ENCODE measurements around the gene FBXO41.

The FBXO41 gene

DNA sequence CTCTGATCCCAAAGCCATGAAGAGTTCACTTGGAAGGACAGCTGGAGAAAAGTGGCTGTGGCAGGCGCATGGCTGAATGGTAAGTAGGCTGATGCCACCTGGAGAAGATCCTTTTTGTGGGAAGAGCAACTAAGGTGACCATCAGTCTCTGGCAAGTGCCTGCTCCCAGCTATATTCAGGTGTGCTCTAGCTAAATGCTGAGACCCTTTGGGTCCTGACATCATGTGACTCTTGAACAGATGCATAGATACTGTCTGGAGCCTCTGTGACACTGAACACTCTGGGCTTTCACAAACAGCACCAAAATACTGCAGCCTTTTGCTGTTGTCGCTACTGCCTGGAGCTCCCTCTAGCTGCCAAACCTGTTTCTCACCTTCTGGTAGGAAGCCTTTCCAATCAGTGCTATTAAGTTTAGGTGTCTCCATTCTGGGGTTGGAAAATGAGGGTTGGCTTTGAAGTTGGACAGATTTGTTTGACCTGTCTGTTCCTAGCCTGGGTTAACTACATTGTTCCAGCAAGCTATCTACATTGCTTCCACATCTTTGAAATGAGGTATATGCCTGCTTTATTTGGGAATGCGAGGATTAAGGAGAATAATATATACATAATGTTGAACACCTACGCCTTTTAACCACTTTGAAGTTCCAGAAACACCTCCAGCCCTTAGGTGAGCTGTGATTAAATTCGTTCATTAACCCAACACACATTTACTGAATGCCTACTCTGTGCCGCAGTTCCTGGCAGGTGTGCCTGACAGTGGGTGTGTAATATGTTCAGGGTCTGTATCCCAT is 6.0 kb upstream of the FBXO41 start:
- Histone ChIP-seq H3K27me3 (ENCODE audit: control insufficient read depth in 1 of 2, insufficient read depth in 2 of 2, low read length in 2 of 2) (peaks cover 30 to 66% of the 10 kb centered on the region in 2 donors), H3K9ac (ENCODE audit: low read depth in 1 of 2, low read length in 2 of 2) (no peak overlapping the region), H3K4me1 (ENCODE audit: control insufficient read depth in 1 of 2, insufficient read depth in 2 of 2, low read length in 2 of 2) (peaks cover under 1 to 3% of the 10 kb centered on the region in 2 donors), H3K4me3 (ENCODE audit: low read depth in 1 of 2, low read length in 2 of 2) (no peak overlapping the region), H3K9me3 (ENCODE audit: control insufficient read depth in 1 of 2, low read length in 2 of 2) (no peaks in the 10 kb centered on the region), H3K27ac (ENCODE audit: low read depth, low read length) (no peak overlapping the region), H3K36me3 (ENCODE audit: control insufficient read depth in 1 of 2, insufficient read depth in 2 of 2, low read length in 2 of 2) (no peaks in the 10 kb centered on the region)

DNA sequence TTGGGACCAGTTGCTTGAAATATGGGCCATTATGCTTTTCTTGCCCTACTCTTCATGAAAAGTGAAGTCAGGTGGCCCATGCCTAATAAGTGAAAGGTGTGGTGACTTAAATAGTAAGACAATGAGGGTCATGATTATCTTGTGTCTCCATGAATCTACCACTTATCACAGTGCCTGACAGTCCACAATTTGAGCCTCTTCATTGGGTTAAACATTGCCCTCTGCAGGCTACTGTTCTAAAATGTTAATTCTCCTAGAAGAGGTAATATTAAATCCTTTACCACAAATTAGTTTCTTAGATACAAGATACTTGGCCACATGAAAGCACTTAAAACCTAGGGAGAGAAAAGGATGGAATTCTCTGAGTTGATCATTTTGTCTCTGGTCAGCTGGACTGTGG is 5.0 kb upstream of the FBXO41 start:
- H3K36me3 ChIP-seq (ENCODE audit: control insufficient read depth in 1 of 2, insufficient read depth in 2 of 2, low read length in 2 of 2) = no peaks in the 10 kb centered on the region
- no peaks in the 10 kb centered on the region for H3K9me3 ChIP-seq (ENCODE audit: control insufficient read depth in 1 of 2, low read length in 2 of 2)
- peaks cover 3 to 8% of the 10 kb centered on the region in 2 donors for H3K4me1 ChIP-seq (ENCODE audit: control insufficient read depth in 1 of 2, insufficient read depth in 2 of 2, low read length in 2 of 2)
- no peak overlapping the region for H3K27ac ChIP-seq (ENCODE audit: low read depth, low read length)
- no peak overlapping the region for H3K9ac ChIP-seq (ENCODE audit: low read depth in 1 of 2, low read length in 2 of 2)
- H3K4me3 ChIP-seq (ENCODE audit: low read depth in 1 of 2, low read length in 2 of 2) = no peak overlapping the region
- peaks cover 22 to 58% of the 10 kb centered on the region in 2 donors for H3K27me3 ChIP-seq (ENCODE audit: control insufficient read depth in 1 of 2, insufficient read depth in 2 of 2, low read length in 2 of 2)

DNA sequence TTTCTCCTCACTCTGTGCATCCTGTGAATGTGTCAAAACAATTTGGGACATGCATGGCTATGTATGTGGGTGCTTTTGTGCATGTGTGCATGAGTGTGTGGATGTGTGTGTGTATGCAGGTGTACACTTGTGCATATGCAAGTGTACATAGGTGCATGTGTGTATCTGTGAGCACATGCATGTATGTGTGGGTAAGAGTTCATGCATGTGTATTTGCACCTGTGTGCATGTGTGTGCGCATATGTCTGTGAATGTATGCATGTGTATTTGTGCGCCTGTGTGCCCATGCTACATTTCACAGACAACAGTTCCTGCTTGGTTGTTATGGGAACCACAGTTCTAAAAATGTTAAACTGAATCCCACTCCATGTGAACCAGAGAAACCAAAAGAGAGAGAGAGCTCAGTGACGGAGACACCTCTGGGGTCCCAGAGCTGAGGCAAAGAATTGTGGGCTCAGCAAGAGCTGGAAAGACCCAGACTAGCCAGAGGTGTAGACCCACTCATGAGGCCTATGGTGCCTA is 1.9 kb upstream of the FBXO41 start:
- H3K9ac ChIP-seq (ENCODE audit: low read depth in 1 of 2, low read length in 2 of 2) = no peak overlapping the region
- H3K27ac ChIP-seq (ENCODE audit: low read depth, low read length) = no peak overlapping the region

DNA sequence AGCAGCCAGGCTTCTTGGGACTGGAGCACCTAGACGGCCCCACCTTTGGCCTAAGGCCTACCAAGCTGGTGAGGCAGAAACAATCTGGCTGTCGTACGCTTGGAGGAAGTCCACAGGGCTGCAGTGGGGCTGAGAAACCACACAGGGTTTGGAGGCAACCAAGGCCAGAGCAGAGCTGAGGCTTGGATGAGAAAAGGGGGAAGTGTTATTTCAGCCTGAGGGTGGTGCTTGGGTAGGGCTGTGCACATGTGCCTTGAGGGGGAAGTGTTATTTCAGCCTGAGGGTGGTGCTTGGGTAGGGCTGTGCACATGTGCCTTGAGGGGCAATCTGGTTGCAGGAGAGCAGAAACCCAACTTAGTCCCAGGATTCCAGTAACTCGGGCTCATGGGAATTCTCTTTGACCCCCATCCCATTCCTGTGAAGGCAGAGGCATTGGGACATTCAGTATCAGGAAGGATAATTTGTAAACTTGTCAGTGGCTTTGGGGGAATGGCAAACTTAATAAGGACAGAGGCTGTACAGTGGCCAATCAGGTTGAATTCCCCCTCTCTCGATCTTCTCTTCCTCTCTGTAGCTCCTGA is 971 bp upstream of the FBXO41 start:
- H3K4me3 ChIP-seq (ENCODE audit: low read depth in 1 of 2, low read length in 2 of 2) = peak overlapping the region; percentile 27 to 75
- no peaks in the 10 kb centered on the region for H3K9me3 ChIP-seq (ENCODE audit: control insufficient read depth in 1 of 2, low read length in 2 of 2)
- no peak overlapping the region for H3K27ac ChIP-seq (ENCODE audit: low read depth, low read length)
- H3K36me3 ChIP-seq (ENCODE audit: control insufficient read depth in 1 of 2, insufficient read depth in 2 of 2, low read length in 2 of 2) = no peaks in the 10 kb centered on the region
- no peak overlapping the region for H3K9ac ChIP-seq (ENCODE audit: low read depth in 1 of 2, low read length in 2 of 2)
- peaks cover 0 to 23% of the 10 kb centered on the region in 2 donors for H3K27me3 ChIP-seq (ENCODE audit: control insufficient read depth in 1 of 2, insufficient read depth in 2 of 2, low read length in 2 of 2)
- peaks cover 4 to 13% of the 10 kb centered on the region in 2 donors for H3K4me1 ChIP-seq (ENCODE audit: control insufficient read depth in 1 of 2, insufficient read depth in 2 of 2, low read length in 2 of 2)

More for the DNA sequence above, 1.9 kb upstream of the FBXO41 start:
- Histone ChIP-seq H3K4me3 (ENCODE audit: low read depth in 1 of 2, low read length in 2 of 2) (no peak overlapping the region), H3K4me1 (ENCODE audit: control insufficient read depth in 1 of 2, insufficient read depth in 2 of 2, low read length in 2 of 2) (peaks cover 4 to 13% of the 10 kb centered on the region in 2 donors), H3K27me3 (ENCODE audit: control insufficient read depth in 1 of 2, insufficient read depth in 2 of 2, low read length in 2 of 2) (peaks cover 0 to 31% of the 10 kb centered on the region in 2 donors), H3K36me3 (ENCODE audit: control insufficient read depth in 1 of 2, insufficient read depth in 2 of 2, low read length in 2 of 2) (no peaks in the 10 kb centered on the region), H3K9me3 (ENCODE audit: control insufficient read depth in 1 of 2, low read length in 2 of 2) (no peaks in the 10 kb centered on the region)

DNA sequence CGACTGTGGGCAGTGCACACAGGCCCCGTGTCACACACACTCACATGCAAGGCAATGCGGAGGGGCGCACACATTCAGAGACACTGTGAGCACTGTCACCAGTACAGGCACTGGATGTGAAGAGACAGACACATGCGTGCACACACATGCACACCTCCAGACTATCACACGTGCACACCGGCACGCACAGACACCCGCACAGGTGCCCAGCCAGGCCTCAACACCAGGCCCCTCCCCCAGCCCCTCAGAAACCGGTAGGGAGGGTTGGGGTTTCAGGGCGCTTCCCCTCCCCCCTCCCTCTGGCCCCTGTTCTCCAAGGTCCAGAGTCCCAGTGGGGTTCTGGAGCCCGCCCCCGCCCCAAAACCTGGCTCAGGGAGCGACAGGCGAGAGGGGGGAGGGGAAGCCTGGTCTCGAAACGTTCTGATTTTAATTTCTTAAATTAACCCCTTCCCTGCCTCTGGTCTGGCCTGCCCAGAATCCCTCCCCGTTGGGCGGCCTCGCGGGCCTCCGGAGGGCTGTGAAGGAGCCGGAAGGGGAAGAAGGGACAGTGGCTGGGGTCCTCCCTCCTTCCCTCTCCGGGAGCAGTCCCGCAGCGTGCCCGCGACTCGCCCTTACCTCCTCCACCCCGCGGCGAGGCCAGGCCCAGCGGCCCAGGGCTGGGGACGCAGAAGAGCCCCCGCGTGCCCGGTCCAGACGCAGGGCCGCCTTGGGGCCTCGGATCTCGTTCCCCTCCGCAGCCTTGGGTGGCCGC is 558 bp downstream of the FBXO41 start:
- Histone ChIP-seq H3K9ac (ENCODE audit: low read depth in 1 of 2, low read length in 2 of 2) (peak overlapping the region in 1 of 2 donors; percentile 6), H3K36me3 (ENCODE audit: control insufficient read depth in 1 of 2, insufficient read depth in 2 of 2, low read length in 2 of 2) (no peaks in the 10 kb centered on the region), H3K4me1 (ENCODE audit: control insufficient read depth in 1 of 2, insufficient read depth in 2 of 2, low read length in 2 of 2) (peaks cover 4 to 13% of the 10 kb centered on the region in 2 donors), H3K9me3 (ENCODE audit: control insufficient read depth in 1 of 2, low read length in 2 of 2) (no peaks in the 10 kb centered on the region), H3K4me3 (ENCODE audit: low read depth in 1 of 2, low read length in 2 of 2) (peak overlapping the region; percentile 57 to 75), H3K27ac (ENCODE audit: low read depth, low read length) (no peak overlapping the region), H3K27me3 (ENCODE audit: control insufficient read depth in 1 of 2, insufficient read depth in 2 of 2, low read length in 2 of 2) (peaks cover 0 to 12% of the 10 kb centered on the region in 2 donors)

DNA sequence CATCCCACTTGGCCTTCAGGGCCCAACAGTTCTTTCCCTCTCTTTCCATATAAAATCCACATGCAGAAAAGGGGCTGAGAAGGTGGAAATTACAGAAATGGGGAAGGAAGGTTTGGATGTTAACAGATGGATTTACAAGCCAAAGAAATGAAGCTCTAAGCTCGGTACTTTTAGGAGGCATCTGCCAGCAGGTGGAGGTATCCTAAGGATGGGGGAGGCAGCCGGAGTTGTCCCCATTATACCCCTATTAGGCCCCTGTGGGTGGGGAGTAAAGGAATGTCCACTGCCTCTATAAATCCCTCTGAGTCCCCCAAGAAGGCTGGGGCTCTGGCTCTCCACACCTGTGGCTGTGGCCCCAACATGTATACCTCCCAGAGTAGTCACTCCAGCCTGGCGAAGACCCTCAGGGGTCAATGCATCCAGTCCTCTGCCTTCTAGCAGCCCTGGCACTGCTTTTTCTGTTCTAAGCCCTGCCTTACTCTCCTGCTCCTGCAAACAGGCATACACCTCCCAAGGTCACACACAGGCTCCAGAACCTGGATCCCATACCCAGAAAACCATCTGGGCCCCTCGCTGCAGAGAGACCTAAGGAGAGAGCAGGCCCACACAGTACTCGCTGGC is 1.2 kb downstream of the FBXO41 start:
- Histone ChIP-seq H3K27ac (ENCODE audit: low read depth, low read length) (no peak overlapping the region), H3K9me3 (ENCODE audit: control insufficient read depth in 1 of 2, low read length in 2 of 2) (no peaks in the 10 kb centered on the region), H3K4me1 (ENCODE audit: control insufficient read depth in 1 of 2, insufficient read depth in 2 of 2, low read length in 2 of 2) (peaks cover 4 to 13% of the 10 kb centered on the region in 2 donors), H3K4me3 (ENCODE audit: low read depth in 1 of 2, low read length in 2 of 2) (peak overlapping the region in 1 of 2 donors; percentile 57), H3K9ac (ENCODE audit: low read depth in 1 of 2, low read length in 2 of 2) (no peak overlapping the region), H3K36me3 (ENCODE audit: control insufficient read depth in 1 of 2, insufficient read depth in 2 of 2, low read length in 2 of 2) (no peaks in the 10 kb centered on the region), H3K27me3 (ENCODE audit: control insufficient read depth in 1 of 2, insufficient read depth in 2 of 2, low read length in 2 of 2) (peaks cover 0 to 5% of the 10 kb centered on the region in 2 donors)

DNA sequence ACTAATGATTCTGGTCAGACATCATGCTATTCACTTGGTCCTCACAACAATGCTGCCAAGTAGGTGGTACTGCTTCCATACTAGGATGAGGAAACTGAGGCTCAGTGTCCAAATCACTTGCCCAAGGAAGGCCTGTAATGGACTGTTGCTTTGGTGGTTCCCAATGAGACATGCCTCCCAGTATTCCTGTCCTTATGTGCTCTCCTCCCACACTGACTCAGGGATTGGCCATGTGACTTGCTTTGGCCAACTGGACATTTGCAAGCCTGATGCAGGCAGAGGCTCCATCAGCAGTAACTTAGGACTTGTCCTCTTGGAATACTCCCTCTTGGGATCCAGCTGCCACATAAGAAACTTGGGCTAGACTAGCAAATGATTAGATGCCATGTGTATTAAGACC is 3.0 kb downstream of the FBXO41 start:
- H3K27ac ChIP-seq (ENCODE audit: low read depth, low read length) = no peak overlapping the region
- H3K9me3 ChIP-seq (ENCODE audit: control insufficient read depth in 1 of 2, low read length in 2 of 2) = no peaks in the 10 kb centered on the region
- no peaks in the 10 kb centered on the region for H3K27me3 ChIP-seq (ENCODE audit: control insufficient read depth in 1 of 2, insufficient read depth in 2 of 2, low read length in 2 of 2)

DNA sequence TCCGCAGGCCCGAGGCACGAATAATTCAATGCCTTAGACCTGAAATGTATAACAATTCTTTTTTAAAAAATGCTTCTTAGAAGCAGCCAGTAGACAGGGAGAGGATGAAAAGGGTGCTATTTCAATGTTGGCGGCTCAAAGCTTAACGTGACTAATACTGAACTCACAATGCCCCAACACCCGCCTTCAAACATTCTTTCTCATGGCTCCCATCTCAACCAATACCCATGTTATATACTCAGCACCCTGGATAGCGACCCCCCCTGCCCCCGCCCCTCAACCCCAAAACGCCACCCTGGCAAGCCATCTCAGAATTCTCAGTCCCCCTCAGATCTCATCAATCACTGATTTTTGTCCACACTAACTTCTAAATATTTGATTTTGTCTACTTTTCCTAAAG is 4.4 kb downstream of the FBXO41 start:
- H3K4me1 ChIP-seq (ENCODE audit: control insufficient read depth in 1 of 2, insufficient read depth in 2 of 2, low read length in 2 of 2) = peaks cover 4 to 8% of the 10 kb centered on the region in 2 donors
- H3K4me3 ChIP-seq (ENCODE audit: low read depth in 1 of 2, low read length in 2 of 2) = no peak overlapping the region
- no peak overlapping the region for H3K9ac ChIP-seq (ENCODE audit: low read depth in 1 of 2, low read length in 2 of 2)
- H3K9me3 ChIP-seq (ENCODE audit: control insufficient read depth in 1 of 2, low read length in 2 of 2) = no peaks in the 10 kb centered on the region
- no peaks in the 10 kb centered on the region for H3K36me3 ChIP-seq (ENCODE audit: control insufficient read depth in 1 of 2, insufficient read depth in 2 of 2, low read length in 2 of 2)
- no peaks in the 10 kb centered on the region for H3K27me3 ChIP-seq (ENCODE audit: control insufficient read depth in 1 of 2, insufficient read depth in 2 of 2, low read length in 2 of 2)
- no peak overlapping the region for H3K27ac ChIP-seq (ENCODE audit: low read depth, low read length)

More for the DNA sequence above, 3.0 kb downstream of the FBXO41 start:
- Histone ChIP-seq H3K4me1 (ENCODE audit: control insufficient read depth in 1 of 2, insufficient read depth in 2 of 2, low read length in 2 of 2) (peaks cover 4 to 13% of the 10 kb centered on the region in 2 donors), H3K9ac (ENCODE audit: low read depth in 1 of 2, low read length in 2 of 2) (no peak overlapping the region), H3K4me3 (ENCODE audit: low read depth in 1 of 2, low read length in 2 of 2) (no peak overlapping the region), H3K36me3 (ENCODE audit: control insufficient read depth in 1 of 2, insufficient read depth in 2 of 2, low read length in 2 of 2) (no peaks in the 10 kb centered on the region)

DNA sequence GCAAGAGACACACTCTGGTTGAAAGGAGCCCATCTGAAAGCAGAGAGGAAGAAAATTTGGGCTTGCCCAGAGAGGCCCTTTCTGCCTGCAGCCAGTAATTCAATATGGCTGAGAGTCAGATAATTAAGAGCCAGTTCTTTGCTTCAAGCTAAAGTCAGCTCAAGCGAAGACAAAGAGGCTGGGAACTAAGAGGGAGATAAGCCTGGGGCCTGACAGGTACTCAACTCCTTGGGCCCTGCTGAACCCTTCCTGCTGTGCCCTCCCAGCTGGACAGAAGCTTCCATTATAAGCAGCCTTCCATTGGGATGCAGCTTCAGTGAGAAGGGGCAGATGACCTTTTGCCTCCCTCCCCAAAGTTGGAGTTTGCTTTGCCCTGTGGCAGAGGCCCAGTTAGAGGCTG is 12.0 kb downstream of the FBXO41 start:
- no peaks in the 10 kb centered on the region for H3K36me3 ChIP-seq (ENCODE audit: control insufficient read depth in 1 of 2, insufficient read depth in 2 of 2, low read length in 2 of 2)
- H3K4me1 ChIP-seq (ENCODE audit: control insufficient read depth in 1 of 2, insufficient read depth in 2 of 2, low read length in 2 of 2) = peaks cover 0 to 5% of the 10 kb centered on the region in 2 donors
- no peak overlapping the region for H3K9ac ChIP-seq (ENCODE audit: low read depth in 1 of 2, low read length in 2 of 2)
- no peaks in the 10 kb centered on the region for H3K9me3 ChIP-seq (ENCODE audit: control insufficient read depth in 1 of 2, low read length in 2 of 2)
- no peak overlapping the region for H3K27ac ChIP-seq (ENCODE audit: low read depth, low read length)
- no peak overlapping the region for H3K4me3 ChIP-seq (ENCODE audit: low read depth in 1 of 2, low read length in 2 of 2)
- peaks cover 4 to 10% of the 10 kb centered on the region in 2 donors for H3K27me3 ChIP-seq (ENCODE audit: control insufficient read depth in 1 of 2, insufficient read depth in 2 of 2, low read length in 2 of 2)

All from duodenal mucosa (tissue), 2 donors.